Measurements from ENCODE around the gene ITIH5.
"Not testable (repeated sequence)": the region's sequence is repeated elsewhere in the genome, so short reads cannot be mapped to it uniquely, and the experiment has no call there.

The ITIH5 gene

DNA sequence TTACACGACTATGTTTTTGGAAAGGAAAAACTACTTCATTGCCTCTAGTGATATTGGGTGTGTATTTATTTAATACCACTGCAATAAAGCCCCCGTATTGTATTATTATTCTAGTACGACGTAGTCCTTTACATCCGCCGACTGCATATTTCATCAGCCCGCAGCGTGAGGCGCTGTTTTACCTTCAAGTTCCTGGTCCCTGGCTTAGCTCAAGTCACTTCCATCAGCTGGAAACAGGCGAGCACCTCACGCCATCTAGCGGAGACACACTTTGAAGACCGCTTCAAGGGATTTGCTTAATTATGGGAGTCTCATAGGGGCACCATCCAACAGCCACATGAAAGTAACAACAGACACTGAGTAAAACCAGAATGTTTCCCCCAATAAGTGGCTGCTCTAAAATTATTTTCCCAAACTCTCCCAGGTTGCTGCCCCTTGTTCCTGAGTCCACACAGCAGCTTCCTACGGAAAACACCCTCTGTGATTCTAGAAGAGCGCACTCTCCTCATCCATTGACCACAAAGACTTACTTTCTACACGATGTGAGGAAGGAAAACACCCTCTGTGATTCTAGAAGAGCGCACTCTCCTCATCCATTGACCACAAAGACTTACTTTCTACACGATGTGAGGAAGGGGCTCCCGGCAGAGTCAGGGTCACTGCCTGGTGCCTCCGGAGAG lies 20.6 kb upstream of the ITIH5 start:
- DNase-seq: no peak

- no peak for DNase-seq
These were observed 19.8 kb upstream of the ITIH5 start for GRCh38 chr10:7686351-7687171.

DNA sequence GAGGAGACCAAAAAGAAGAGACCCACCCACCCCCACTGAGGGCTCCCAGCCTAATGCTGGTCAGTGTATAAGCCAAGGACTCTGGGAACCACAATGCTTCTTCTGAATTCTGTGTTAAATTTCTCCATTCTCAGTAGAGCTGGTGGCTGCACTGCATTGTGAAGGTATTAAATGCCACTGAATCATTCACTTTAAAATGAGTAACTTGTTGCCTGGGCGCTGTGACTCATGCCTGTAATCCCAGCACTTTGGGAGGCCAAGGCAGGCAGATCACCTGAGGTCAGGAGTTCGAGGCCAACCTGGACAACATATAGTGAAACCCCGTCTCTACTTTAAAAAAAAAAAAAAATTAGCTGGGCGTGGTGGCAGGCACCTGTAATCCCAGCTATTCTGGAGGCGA lies 13.3 kb upstream of the ITIH5 start:
- not testable (repeated sequence) for DNase-seq

DNA sequence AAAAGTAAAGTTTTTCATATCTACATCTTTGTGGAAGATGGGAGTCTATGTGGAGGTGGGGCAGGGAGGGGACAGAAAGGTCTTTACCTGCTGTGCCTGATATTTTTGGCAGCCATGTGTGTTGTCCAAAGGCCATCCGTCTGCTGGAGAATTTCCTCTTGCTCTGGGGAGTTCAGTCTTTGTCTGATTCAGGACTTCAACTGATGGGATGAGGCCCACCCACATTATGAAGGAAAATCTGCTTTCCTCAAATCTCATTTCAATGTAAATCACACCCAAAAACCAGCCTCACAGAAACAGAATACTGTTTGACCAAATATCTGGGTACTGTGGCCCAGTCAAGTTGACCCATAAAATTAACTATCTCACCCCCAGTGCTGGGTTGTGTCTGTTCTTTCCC lies 12.5 kb upstream of the ITIH5 start:
- DNase-seq: no peak

DNA sequence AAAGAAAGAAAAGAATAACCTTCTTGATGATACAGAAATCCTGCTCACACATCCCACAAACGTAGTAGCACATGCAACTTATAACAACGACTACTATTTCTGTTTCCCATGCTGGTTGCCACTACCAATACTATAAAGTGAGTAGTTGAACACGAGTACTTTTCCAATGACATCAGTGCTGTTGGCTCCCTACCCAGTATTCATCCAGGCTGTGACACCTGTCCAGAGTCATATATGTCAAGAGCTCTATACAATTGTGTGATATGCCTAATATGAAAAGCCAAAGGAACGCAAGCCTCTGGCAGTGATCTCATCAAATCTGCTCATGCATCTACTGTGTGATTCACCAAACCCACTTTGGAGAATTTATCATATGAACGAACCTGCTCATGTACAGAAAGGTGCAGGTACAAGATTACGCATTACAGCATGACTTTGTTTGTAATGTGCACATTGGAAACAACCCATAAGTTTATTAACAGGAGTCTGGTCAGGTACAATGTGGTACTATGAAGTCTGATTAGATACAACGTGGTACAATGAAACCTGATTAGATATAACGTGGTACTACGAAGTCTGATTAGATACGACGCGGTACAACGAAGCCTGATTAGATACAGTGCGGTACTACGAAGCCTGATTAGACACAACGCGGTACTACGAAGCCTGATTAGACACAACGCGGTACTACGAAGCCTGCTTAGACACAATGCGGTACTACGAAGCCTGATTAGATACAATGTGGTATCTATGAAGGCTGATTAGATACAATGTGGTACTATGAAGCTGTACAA lies 5.8 kb upstream of the ITIH5 start:
- no peak for DNase-seq

DNA sequence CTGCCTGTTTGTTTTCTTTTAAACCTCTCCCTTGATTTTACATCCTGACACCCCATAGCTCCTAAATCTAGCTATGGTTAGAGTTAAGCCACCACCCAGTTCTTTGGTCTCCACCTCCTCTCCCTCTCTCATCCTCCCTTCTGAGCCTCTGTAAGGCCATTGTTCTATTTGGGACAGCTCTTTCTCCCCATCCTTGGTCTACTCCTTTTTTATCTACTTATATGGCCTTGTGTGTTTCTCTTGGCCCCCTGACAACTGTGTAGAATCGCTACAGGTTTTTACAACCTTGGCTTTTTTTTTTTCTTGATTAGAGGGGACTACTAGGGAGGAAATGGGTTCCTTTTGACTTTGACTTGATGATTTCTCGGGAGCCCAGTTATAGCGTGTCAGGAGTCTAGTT lies 3.4 kb upstream of the ITIH5 start:
- DNase-seq: no peak

DNA sequence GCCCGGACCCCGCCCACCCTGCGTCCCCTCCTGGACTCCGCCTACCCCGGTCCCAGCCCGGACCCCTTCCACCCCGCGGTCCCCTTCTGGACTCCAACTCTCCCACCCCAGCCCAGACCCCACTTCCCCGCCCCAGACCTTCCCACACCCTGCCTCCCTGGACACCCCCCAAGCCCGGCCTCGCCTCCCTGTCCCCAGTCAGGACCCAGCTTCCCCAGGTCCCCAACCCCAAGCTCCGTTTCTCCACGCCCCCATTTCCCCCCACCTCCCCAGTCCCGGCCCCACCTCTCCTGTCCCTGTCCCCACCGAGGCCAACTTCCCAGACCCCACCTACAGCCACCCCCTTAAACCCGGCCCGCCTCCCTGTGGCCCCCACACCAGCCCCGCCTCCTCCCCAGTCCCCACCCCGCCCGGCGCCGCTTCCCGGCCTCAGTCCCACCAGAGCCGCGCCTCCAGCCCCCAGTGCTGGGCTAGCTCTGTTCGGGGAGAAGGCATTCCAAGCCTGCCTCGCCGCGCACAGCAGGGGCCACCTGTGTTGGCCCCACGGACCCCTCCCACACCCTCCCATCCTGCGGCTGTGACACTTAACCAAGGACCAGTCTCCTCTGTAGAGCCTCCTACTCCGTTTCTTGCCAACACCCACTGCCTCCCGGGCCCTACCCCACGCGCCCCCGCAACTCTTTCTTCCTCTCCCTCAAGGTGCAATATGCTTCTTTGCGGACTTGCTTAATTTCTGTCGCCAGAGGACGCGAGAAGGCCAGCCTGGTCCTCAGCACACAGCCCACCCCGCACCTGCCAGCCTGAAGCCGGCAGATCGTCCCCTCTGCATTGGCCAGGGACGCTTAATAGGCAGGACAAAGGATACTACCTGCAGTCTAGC lies 736 bp upstream of the ITIH5 start:
- DNase-seq: no peak

- DNase-seq: no peak
These were observed 999 bp downstream of the ITIH5 start for GRCh38 chr10:7665767-7666166.

DNA sequence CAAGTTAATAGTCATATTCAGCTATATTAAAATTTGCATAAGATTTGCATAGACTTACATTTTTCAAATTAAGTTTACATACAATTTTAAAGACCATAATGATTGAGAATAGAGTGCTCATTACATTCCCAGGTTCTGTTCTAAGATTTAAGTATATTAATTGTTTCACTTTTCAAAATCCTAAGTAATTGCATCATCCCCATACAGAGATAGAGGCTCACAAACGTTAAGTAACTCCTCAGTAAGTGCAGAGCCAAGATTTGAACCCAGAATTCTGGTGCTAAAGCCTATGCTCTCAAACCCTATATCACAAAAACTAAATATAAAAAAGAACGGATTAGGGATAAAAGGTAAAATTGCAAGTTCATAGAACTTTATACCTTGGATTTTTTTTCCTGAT lies 2.1 kb downstream of the ITIH5 start:
- DNase-seq: no peak

DNA sequence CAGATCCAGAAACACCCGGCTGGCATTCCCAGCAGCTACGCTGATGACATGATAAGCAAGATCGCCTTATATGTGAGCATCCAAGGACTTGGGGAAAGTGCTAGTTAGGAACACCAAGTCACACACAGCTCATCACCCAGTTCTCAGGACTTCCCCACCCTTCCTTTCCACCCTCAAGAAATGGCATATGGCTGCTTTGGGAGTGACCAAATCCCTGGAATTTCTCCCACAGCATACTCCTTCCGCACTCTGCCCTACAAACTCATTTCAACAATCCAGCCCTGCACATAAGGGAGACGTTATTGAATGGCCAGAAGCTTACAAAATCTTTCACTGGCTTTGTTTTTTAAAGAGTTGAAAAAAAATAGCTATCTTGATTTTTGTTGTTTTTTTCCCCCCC lies 4.2 kb downstream of the ITIH5 start:
- no peak for DNase-seq

GRCh38 chr10:7659560-7659959 lies 7.2 kb downstream of the ITIH5 start:
- DNase-seq: no peak

- no peak for DNase-seq
These were observed 9.2 kb downstream of the ITIH5 start for GRCh38 chr10:7657552-7657951.

DNA sequence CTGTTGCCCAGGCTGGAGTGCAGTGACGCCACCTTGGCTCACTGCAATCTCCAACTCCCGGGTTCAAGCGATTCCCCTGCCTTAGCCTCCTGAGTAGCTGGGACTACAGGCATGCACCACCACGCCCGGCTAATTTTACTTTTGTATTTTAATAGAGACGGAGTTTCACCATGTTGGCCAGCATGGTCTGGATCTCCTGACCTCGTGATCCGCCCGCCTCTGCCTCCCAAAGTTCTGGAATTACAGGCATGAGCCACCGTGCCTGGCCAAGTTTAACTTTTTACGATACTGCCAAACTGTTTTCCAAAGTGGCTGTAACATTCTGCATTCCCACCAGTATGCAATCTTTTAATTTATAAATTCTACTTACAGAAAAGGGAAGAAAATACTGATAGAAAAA lies 9.7 kb downstream of the ITIH5 start:
- DNase-seq: not testable (repeated sequence)

DNA sequence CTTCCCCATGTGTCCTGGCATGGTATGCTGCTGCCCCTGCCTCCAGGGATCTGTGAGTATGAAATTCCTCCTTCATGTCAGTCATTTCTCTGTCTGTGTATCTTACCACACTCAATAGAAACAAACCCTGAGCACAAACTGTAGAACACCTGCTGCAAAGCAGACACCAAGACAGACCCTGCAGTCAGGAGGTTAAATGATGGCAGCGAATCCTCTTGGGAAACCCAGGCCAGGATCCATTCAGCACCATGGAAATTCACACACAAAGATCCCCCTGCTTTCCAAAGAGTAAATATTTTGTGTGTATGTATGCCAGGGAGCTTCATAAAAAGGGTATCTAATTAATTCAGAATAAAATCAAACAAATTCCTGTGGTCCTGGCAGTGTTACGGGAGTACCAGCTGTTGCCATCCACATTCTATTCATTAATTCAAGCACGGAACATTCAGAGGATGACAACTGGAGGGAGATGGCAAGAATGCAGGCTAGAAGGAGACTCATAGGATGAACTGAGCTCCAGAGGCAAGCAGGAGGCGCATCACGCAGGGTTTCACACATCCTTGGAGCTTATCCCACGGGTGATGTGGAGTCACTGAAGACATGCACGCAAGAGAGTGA lies 14.8 kb downstream of the ITIH5 start:
- no peak for DNase-seq

GRCh38 chr10:7649673-7650300 lies 17.0 kb downstream of the ITIH5 start:
- no peak for DNase-seq

GRCh38 chr10:7647062-7647664 lies 19.6 kb downstream of the ITIH5 start:
- DNase-seq: no peak

- no peak for DNase-seq
These were observed 24.2 kb downstream of the ITIH5 start for GRCh38 chr10:7642491-7643011.

GRCh38 chr10:7635408-7636125 lies 31.2 kb downstream of the ITIH5 start:
- DNase-seq: no peak

DNA sequence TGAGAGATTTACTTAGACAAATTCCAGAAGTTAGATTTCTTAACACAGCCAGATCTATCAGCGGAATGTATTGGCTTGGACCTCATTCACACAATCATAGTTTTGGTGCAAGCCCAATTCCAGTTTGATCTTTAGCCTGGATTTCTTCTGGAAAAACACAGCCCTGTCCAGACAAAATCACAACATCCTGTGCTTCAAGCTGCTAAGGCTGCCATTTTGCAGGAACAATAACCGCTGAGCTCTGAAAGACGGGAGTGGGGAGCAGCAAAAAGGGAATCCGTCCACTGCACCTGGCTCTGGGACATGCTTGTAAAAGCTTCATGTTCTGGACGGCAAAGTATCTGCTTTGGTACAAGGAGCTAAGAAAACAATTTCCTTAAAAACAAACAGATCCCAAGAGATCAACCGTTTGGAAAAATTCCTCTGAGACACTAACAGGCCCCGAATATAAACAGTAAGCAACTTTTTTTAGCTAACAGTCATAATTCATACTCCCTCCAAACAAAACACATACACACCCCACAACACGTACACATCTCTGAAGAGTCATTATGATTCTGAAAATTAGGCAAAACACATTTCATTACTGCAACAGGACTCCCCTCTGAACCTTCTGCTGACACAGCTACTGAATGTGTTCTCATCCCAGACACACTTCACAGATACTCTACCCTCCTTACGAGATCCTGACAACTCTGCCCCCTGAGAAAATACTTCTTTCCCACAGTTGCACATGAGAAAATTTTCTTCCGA lies 32.4 kb downstream of the ITIH5 start:
- DNase-seq: no peak

DNA sequence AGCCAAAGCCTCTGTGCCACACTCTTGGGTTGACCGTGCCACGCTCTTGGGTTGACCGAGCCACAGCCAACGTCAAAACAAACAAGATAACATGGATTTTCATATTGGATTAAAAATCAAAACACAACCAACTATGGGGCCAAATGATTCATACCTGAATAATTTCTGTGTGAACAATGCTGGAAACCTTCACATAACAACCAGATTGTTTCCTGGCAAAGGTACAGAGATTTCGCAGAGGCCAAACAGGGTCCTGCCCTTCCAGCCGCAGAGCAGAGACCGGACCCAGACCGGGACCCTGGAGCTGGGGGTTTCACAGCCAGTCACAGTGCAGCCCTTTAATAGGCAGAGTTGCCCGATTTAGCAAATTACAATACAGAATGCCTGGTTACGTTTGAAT lies 40.5 kb downstream of the ITIH5 start:
- DNase-seq: no peak

Data from cortex of kidney (tissue), 1 donor.